Immature natural killer cell (primary cell): ENCODE results near the gene AP4E1. TPM values are rescaled to one million over a fixed set of nuclear protein-coding genes. Genes with fewer than 3 reads are reported as not detected.
"Not testable (repeated sequence)": the region's sequence is repeated elsewhere in the genome, so short reads cannot be mapped to it uniquely, and the experiment has no call there.

Experiments used
- DNase-seq, 3 donors: peaks; one replicate each; pipeline ENCODE4 v3.0.0; 2022; ENCODE audit warnings: mixed read lengths in 1 of 3
- H3K27ac Mint-ChIP-seq, 6 donors: one replicate each; pipeline ENCODE4 v1.8.0; 2020; ENCODE audit warnings: mixed read lengths in 6 of 6, mild to moderate bottlenecking in 5 of 6, inconsistent platforms in 4 of 6, moderate library complexity in 3 of 6
- H3K27me3 Mint-ChIP-seq, 3 donors: one replicate each; pipeline ENCODE4 v1.8.0; 2020 to 2021; ENCODE audit warnings: low read depth in 3 of 3, mild to moderate bottlenecking in 3 of 3, mixed read lengths in 3 of 3, moderate library complexity in 3 of 3, inconsistent platforms in 1 of 3
- H3K36me3 Mint-ChIP-seq, 3 donors: one replicate each; pipeline ENCODE4 v1.8.0; 2020; ENCODE audit warnings: mixed read lengths in 3 of 3, inconsistent platforms in 2 of 3, mild to moderate bottlenecking in 2 of 3
- H3K4me1 Mint-ChIP-seq, 2 donors: one replicate each; pipeline ENCODE4 v1.8.0; 2020; ENCODE audit warnings: inconsistent platforms in 2 of 2, mild to moderate bottlenecking in 2 of 2, mixed read lengths in 2 of 2, moderate library complexity in 1 of 2
- H3K4me3 Mint-ChIP-seq, 5 donors: one replicate each; pipeline ENCODE4 v1.8.0; 2020; ENCODE audit warnings: mild to moderate bottlenecking in 5 of 5, mixed read lengths in 5 of 5, inconsistent platforms in 3 of 5, moderate library complexity in 3 of 5
- H3K9me3 Mint-ChIP-seq, 6 donors: one replicate each; pipeline ENCODE4 v1.8.0; 2020; ENCODE audit warnings: mild to moderate bottlenecking in 6 of 6, mixed read lengths in 6 of 6, inconsistent platforms in 4 of 6, moderate library complexity in 3 of 6
- polyA plus RNA-seq, 3 donors: library from polyadenylated mRNA; unstranded; fragments of 300-500 nt; fragmentation: Illumina TruSeq; gene quantifications; one replicate each; pipeline ENCODE4 v1.2.3, GENCODE V29; 2021

Gene AP4E1
- polyA plus RNA-seq, 3 donors from 2014 or later = 2.3 to 7.0 (median 3.2) TPM

GRCh38 chr15:51023499-51023898, 115.0 kb downstream of the AP4E1 start:
- Mint-ChIP-seq H3K9me3 (no peaks in the 10 kb centered on the region), H3K27me3 (peaks cover 0 to 4% (median 2%) of the 10 kb centered on the region in 3 donors), H3K4me3 (no peak overlapping the region), H3K4me1 (no peaks in the 10 kb centered on the region), H3K27ac (no peak overlapping the region), H3K36me3 (peaks cover 18 to 26% (median 21%) of the 10 kb centered on the region in 3 donors)
- DNase-seq = no peak

- Mint-ChIP-seq H3K36me3 (peaks cover 15 to 30% (median 21%) of the 10 kb centered on the region in 3 donors), H3K27me3 (peaks cover 0 to 4% (median under 1%) of the 10 kb centered on the region in 3 donors), H3K27ac (no peak overlapping the region), H3K4me3 (no peak overlapping the region), H3K4me1 (no peaks in the 10 kb centered on the region), H3K9me3 (no peaks in the 10 kb centered on the region)
- no peak for DNase-seq
Measured at GRCh38 chr15:51024735-51025453, 116.4 kb downstream of the AP4E1 start.

DNA sequence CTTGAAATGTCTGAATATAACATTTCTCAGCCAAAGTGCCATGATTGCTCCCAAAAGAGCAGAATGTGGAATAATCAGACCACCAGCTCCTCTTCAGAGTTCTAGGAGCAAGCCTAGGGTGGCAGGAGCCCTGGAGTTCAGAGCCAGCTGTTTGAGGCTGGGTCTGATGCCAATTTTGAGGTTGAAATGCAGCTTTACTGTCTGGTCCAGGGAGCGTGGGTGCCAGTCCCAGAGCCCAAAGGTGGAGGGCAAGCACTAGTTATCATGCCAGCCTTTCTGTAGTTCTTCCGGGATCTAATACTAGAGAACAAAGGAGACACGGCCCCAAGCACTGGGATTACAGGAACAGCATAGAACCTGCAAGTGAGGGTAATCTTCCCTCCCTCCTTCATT, 117.0 kb downstream of the AP4E1 start:
- H3K27ac Mint-ChIP-seq = no peak overlapping the region
- no peaks in the 10 kb centered on the region for H3K4me1 Mint-ChIP-seq
- H3K4me3 Mint-ChIP-seq = no peak overlapping the region
- peaks cover 12 to 27% (median 21%) of the 10 kb centered on the region in 3 donors for H3K36me3 Mint-ChIP-seq
- DNase-seq = no peak
- H3K9me3 Mint-ChIP-seq = no peaks in the 10 kb centered on the region
- H3K27me3 Mint-ChIP-seq = peaks cover 0 to 4% (median 0%) of the 10 kb centered on the region in 3 donors

GRCh38 chr15:51030649-51031316, 122.3 kb downstream of the AP4E1 start:
- no peak for DNase-seq
- H3K4me3 Mint-ChIP-seq = no peak overlapping the region
- H3K4me1 Mint-ChIP-seq = no peaks in the 10 kb centered on the region
- no peak overlapping the region for H3K27ac Mint-ChIP-seq
- H3K36me3 Mint-ChIP-seq = peaks cover 0 to 21% (median 7%) of the 10 kb centered on the region in 3 donors
- H3K9me3 Mint-ChIP-seq = no peaks in the 10 kb centered on the region
- no peaks in the 10 kb centered on the region for H3K27me3 Mint-ChIP-seq

- not testable (repeated sequence) for H3K4me3 Mint-ChIP-seq, H3K27me3 Mint-ChIP-seq, DNase-seq, H3K27ac Mint-ChIP-seq, H3K9me3 Mint-ChIP-seq, H3K4me1 Mint-ChIP-seq
- peaks cover 0 to 12% (median 6%) of the 10 kb centered on the region in 3 donors for H3K36me3 Mint-ChIP-seq
Measured at GRCh38 chr15:51037474-51037873, 129.0 kb downstream of the AP4E1 start.

DNA sequence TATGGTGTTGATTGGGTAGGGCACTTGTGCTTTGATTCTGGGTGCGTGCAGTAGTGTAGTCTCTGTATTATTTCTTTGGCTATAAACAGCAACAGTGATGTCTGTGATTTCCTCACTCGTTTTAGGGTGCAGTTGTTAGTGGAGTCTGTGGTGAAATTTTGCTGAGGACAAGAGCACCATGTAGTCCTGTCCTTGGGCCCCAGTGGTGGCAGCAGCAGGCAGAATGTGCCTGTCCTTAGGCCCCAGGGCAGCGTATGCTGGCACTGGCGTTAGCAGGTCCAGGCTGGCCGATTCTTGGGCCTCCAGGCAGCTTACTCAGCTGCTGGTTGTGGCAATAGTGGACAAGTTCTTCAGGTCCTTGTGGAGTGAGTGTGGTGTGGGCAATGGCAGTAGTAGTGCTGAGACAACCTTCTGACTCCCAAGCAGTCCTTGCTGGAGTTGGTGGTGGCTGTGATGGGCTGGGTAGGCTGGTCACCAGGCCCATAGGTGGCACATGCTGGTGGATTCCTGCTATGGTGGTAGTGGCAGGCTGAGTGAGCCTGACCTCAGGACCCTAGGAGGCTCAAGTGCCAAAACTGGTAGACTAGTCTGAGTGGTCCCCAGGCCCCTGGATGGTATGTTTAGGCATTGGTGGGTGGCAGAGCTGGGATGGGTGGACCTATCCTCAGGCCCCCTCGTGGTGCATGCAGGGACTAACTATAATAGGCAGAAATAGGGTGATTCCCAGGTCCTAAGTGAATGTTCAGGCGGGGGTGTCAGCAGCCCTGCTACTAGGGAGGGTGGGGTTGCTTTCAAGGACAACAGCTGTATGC, 129.9 kb downstream of the AP4E1 start:
- no peaks in the 10 kb centered on the region for H3K9me3 Mint-ChIP-seq
- no peak overlapping the region for H3K27ac Mint-ChIP-seq
- no peak overlapping the region for H3K4me3 Mint-ChIP-seq
- no peak for DNase-seq
- peaks cover 0 to 12% (median 6%) of the 10 kb centered on the region in 3 donors for H3K36me3 Mint-ChIP-seq
- H3K4me1 Mint-ChIP-seq = no peaks in the 10 kb centered on the region
- H3K27me3 Mint-ChIP-seq = peaks cover 0 to 3% (median 0%) of the 10 kb centered on the region in 3 donors

- no peak overlapping the region for H3K27ac Mint-ChIP-seq
- no peaks in the 10 kb centered on the region for H3K4me1 Mint-ChIP-seq
- H3K9me3 Mint-ChIP-seq = no peaks in the 10 kb centered on the region
- H3K36me3 Mint-ChIP-seq = peaks cover 0 to 12% (median 6%) of the 10 kb centered on the region in 3 donors
- no peak for DNase-seq
- peaks cover 0 to 5% (median 3%) of the 10 kb centered on the region in 3 donors for H3K27me3 Mint-ChIP-seq
- no peak overlapping the region for H3K4me3 Mint-ChIP-seq
Measured at GRCh38 chr15:51038974-51039319, 130.5 kb downstream of the AP4E1 start.

- H3K4me3 Mint-ChIP-seq = no peak overlapping the region
- H3K4me1 Mint-ChIP-seq = no peaks in the 10 kb centered on the region
- peaks cover 0 to 3% (median 0%) of the 10 kb centered on the region in 3 donors for H3K36me3 Mint-ChIP-seq
- no peak for DNase-seq
- H3K27ac Mint-ChIP-seq = no peak overlapping the region
- no peaks in the 10 kb centered on the region for H3K9me3 Mint-ChIP-seq
- peaks cover 2 to 7% (median 5%) of the 10 kb centered on the region in 3 donors for H3K27me3 Mint-ChIP-seq
Measured at GRCh38 chr15:51044037-51044727, 135.7 kb downstream of the AP4E1 start.

DNA sequence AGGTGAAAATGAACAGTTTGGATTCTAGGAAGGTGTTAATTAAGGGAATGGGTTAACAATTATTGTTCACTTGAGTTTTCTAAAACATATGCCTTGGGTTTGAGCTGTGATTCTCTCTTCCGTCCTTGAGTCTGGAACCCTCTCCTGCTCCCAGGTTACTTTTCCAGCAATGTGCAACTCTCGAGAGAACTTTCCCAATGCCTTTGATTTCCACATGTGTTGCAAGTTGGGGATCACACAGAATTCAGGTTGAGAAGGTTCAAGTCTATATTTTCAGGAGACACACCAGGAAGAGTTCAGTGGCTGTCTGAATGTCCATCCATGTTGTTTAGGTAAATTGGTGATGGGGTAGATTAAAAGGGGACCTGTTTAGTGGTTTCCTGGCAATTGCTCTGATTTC, 137.5 kb downstream of the AP4E1 start:
- no peaks in the 10 kb centered on the region for H3K9me3 Mint-ChIP-seq
- H3K4me3 Mint-ChIP-seq = no peak overlapping the region
- H3K27ac Mint-ChIP-seq = no peak overlapping the region
- DNase-seq = no peak
- no peaks in the 10 kb centered on the region for H3K4me1 Mint-ChIP-seq
- H3K36me3 Mint-ChIP-seq = peaks cover 0 to under 1% (median 0%) of the 10 kb centered on the region in 3 donors
- H3K27me3 Mint-ChIP-seq = peaks cover 2 to 7% (median 5%) of the 10 kb centered on the region in 3 donors

- H3K4me3 Mint-ChIP-seq = no peak overlapping the region
- peaks cover 3 to 11% (median 5%) of the 10 kb centered on the region in 3 donors for H3K27me3 Mint-ChIP-seq
- no peaks in the 10 kb centered on the region for H3K36me3 Mint-ChIP-seq
- H3K27ac Mint-ChIP-seq = no peak overlapping the region
- no peak for DNase-seq
- H3K4me1 Mint-ChIP-seq = no peaks in the 10 kb centered on the region
- no peaks in the 10 kb centered on the region for H3K9me3 Mint-ChIP-seq
Measured at GRCh38 chr15:51046799-51047449, 138.4 kb downstream of the AP4E1 start.

DNA sequence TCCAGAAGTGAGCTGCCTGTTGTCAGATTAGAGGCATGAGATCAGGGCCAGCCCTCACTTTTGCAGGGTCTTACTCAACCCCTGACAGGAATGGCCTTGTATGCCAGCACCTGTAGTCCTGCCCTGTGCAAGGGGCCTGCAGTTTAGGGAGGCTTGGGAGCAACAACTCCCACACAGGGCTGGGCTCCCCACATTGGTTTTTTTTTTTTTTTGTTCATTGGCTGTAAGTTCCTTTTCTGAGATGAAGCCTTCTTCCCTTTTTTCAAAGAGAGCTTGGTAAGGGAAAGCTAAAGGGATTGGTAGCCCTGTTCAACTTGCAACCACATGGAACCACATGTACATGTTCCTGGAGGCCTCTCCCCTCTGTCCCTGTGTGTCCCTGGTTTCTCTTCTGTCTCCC, 139.8 kb downstream of the AP4E1 start:
- DNase-seq = no peak
- no peak overlapping the region for H3K27ac Mint-ChIP-seq
- H3K36me3 Mint-ChIP-seq = no peaks in the 10 kb centered on the region
- peaks cover 4 to 14% (median 5%) of the 10 kb centered on the region in 3 donors for H3K27me3 Mint-ChIP-seq
- H3K9me3 Mint-ChIP-seq = no peaks in the 10 kb centered on the region
- H3K4me3 Mint-ChIP-seq = no peak overlapping the region
- no peaks in the 10 kb centered on the region for H3K4me1 Mint-ChIP-seq

DNA sequence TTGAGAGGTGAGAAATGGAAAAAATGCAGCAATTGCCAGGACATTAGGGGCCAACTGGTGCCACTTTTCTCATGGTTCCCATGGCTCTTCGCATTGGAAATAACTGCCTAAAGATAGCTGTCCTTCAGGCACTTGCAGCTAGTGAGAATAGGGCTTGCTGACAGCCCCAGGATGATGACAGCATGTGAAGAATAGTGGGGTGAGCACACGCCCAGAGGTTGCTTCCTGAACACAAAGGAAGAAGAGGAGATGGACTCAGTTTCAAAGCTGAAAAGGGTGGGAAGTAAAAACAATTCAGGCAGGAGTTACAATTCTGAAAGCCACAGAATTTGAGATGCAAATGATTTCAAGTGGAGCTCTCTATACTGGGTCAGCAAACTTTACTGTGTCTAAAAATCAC, 140.6 kb downstream of the AP4E1 start:
- Mint-ChIP-seq H3K4me3 (no peak overlapping the region), H3K36me3 (no peaks in the 10 kb centered on the region), H3K27me3 (peaks cover 3 to 13% (median 8%) of the 10 kb centered on the region in 3 donors), H3K9me3 (no peaks in the 10 kb centered on the region), H3K27ac (peak overlapping the region in 1 of 6 donors; percentile 31), H3K4me1 (no peaks in the 10 kb centered on the region)
- DNase-seq = no peak

DNA sequence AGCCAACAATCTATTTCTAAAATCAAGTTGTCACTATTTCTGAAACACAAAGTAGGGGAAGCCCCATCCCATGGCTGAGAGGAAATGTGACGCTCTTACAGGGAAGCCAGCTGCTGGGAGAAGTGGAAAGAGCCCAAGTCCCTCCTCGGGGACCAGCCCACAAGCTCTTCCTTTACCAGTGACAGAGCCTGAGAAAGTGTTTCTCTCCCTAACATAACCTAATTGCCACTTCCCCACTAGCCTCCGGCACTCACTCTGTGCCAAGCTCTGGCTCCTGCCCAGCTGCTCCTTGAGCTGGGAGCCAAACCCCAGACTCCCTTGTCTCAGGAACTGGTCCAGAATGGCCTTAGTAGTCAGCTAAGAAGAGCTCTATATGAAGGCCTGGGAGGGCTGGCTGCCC, 143.3 kb downstream of the AP4E1 start:
- DNase-seq = no peak
- no peaks in the 10 kb centered on the region for H3K9me3 Mint-ChIP-seq
- no peak overlapping the region for H3K4me3 Mint-ChIP-seq
- H3K36me3 Mint-ChIP-seq = no peaks in the 10 kb centered on the region
- H3K27me3 Mint-ChIP-seq = peaks cover 5 to 13% (median 11%) of the 10 kb centered on the region in 3 donors
- no peaks in the 10 kb centered on the region for H3K4me1 Mint-ChIP-seq
- no peak overlapping the region for H3K27ac Mint-ChIP-seq
